ENCODE measurements around the gene PSMD13.

The PSMD13 gene

DNA sequence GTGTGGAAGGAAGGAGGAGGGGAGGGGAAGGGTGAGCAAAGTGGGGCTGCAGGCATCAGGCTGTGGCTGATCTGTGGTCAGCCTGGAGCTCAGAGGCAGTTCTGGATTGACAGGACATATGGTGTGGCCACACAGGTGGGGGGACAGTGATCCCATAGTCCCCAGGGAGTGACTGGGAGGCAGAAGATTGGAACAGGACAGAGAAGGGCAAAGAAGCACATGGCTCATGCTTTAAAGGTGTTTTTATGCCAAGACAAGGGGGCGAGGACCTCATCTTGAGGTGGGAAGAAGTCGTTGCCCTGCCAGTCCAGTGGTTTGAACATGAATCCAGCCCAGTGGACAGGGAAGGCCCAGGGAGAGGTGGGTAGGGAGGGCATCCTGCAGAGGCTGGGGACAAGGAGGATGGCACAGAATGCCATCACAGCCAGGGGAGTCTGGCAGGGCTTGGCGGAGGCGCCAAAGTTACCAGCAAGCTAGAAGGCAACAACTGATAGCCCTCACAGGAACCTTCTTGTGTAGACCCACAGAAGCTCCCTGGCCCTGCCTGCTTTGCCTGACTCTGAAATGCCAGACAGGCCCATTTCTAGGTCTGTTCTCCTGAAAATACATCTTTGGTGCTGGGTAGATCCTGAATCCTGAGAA, 32.7 kb upstream of the PSMD13 start:
- TF ChIP-seq, protein P1, sequence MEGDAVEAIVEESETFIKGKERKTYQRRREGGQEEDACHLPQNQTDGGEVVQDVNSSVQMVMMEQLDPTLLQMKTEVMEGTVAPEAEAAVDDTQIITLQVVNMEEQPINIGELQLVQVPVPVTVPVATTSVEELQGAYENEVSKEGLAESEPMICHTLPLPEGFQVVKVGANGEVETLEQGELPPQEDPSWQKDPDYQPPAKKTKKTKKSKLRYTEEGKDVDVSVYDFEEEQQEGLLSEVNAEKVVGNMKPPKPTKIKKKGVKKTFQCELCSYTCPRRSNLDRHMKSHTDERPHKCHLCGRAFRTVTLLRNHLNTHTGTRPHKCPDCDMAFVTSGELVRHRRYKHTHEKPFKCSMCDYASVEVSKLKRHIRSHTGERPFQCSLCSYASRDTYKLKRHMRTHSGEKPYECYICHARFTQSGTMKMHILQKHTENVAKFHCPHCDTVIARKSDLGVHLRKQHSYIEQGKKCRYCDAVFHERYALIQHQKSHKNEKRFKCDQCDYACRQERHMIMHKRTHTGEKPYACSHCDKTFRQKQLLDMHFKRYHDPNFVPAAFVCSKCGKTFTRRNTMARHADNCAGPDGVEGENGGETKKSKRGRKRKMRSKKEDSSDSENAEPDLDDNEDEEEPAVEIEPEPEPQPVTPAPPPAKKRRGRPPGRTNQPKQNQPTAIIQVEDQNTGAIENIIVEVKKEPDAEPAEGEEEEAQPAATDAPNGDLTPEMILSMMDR (conservative IDR thresholded peaks at IDR 0.05): no peak
- no peak overlapping the region for H3K27ac ChIP-seq

DNA sequence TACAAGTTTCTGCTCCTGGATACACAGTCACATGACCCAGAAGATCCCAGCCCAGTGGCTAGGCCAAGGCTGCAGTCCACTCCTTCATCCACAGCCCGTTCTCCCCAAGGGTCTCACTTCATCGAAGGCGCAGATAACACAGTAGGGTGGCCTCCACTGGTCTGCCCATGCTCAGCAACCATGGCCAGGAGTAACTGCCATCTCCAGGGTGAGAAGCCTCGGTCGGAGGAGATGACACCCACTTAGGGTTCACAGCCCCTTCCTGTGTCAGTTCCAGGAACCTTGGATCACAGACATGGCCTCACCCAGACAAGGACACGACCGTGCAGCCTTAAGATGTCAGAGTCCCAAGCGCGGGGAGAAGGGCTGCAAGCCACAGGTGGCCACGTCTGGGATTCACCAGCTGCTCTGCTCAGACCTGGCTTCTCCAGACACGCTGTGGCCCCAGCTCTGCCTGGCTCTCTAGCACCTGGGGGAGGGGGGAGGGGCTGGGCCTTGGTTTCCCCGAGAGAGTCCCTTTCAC, 32.1 kb upstream of the PSMD13 start:
- TF ChIP-seq, protein P1 (conservative IDR thresholded peaks at IDR 0.05): no peak
- H3K27ac ChIP-seq: no peak overlapping the region

DNA sequence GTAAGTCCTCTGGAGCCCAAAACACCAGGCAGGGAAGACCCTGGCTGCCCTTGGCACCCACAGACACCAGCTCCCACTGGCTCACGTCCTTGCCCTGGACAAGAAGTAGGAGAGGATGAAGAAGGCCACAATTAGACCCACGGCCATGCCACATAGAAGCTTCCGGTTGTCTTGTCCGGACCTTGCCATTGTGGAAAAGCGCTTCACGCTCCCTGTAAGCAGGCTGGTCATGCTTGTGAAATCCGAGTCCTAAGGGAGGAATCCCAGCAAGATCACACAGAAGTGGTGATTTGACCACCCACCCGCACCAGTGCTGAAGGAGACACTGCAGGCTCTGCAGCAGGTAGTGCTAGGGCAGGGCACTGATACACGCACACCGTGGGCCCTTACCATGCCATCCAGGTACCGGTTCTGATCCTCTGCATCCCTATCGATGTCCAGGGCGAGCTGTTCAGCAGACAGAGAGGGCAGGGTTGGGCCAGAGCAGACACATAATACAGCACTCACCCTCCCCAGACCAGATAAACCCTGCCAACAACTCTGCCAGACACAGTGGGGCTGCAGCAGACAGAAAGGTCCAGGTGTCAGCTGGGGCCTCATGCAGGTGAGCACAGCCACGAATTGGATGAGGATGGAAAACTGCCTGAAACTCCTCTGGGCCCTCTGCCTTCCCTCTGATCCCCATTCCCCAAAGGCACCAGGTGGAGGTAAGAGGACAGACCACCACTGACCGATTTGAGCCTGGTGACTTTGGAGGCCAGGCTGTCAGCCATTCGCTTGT, 31.4 kb upstream of the PSMD13 start:
- H3K27ac ChIP-seq: peak overlapping the region; percentile 96; the same call in 1 of the 2 replicates
- TF ChIP-seq, protein P1 (conservative IDR thresholded peaks at IDR 0.05): no peak

DNA sequence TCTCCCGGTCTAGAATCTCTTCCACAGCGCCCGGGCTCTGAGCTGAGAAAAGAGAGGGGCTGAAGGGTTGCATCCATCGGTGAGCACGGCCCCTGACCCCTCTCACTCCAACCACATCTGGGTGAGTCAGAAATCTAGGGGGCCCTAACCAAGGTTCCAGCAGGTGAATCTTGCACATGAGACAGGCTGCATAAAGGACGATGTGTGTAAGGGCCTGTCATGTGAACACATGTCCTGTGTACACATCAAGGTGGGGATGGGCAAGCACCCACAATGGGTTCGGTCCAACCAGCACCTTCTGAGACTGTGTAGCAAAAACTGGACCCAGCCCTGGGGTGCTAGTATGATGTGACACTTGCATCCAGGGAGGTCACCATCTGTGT, 30.8 kb upstream of the PSMD13 start:
- TF ChIP-seq, protein P1 (conservative IDR thresholded peaks at IDR 0.05): no peak
- H3K27ac ChIP-seq: peak overlapping the region; percentile 96

DNA sequence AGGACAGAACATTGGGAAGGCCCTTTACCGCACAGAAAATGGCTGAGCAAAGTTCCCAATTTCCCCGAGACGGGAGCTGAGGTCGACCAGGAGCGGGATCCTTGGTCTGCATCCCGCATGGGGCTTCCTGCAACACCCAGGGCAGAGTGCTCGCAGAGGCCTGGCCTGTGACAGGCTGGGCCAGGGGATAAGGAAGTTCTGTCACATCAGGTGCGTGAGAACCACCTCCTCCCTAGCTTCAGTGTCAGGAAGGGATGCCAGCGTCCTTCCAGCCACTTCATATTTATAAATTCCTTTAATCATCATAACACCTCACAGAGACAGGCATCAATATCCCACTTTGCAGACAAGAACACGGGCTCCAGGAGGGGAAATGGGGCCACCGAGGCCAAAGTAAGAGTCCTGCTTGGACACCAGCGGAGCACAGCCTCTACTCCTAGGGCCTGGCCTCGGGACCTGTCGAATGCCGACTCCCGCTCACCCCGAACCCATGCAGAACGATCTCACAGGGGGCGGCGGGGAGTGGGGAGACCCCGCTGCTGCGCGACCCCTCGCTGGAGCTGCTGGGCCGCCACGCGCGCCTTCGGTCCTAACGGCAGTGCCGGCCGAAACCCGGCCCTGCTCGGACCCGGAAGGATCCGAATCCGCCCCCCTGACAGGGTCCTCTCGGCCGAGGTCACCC, 30.1 kb upstream of the PSMD13 start:
- peak overlapping the region; percentile 96 for H3K27ac ChIP-seq

DNA sequence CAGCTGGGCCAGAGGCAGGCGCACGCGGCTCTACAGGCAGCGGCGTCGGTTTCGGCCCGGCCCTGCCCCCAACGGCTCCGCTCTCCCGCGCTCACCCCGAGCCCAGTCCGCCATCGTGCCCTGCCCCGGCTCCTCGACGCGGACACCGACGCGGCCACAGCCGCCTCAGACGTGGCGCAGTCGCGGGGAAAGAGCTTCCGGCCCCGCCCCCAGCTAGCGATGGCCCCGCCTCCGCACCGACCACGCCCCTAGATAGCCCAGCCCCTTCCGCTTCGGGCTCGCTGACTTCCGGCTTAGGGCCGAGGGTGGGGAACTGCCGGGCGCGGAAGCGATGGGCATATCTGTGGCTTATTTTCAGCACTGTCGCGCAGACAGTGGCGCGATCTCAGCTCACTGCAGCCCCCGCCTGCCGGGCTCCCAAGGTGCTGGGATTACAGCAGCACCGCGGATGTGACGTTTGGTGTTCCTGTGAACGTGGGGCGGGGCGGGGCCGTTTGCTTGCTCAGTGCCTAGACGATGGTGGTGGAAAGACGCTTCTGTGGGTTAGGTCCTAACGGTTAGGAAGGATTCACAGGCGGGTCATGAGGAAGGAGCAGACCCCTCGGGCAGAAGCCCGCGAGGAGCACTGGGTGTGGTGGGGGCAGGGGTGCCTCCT, 29.4 kb upstream of the PSMD13 start, which contains the start of the genes BET1L and RIC8A:
BET1L (minus strand) TSS at position 192 of the 655 bp plus-strand sequence; CDS start at position 114, 78 bp downstream.
RIC8A (plus strand) TSS at position 501 of the 655 bp plus-strand sequence. CDS start 1,147 bp downstream, outside the sequence.
- TF ChIP-seq, protein P1 (conservative IDR thresholded peaks at IDR 0.05): no peak
- peak within 1 kb of the TSS; percentile 96 for H3K27ac ChIP-seq

More for the DNA sequence above, 30.1 kb upstream of the PSMD13 start:
- TF ChIP-seq, protein P1 (conservative IDR thresholded peaks at IDR 0.05): no peak

Data from VCaP (cell line).